Measurements from ENCODE around the gene BCL2L15.

BCL2L15 gene

GRCh38 chr1:113886417-113887401 is 672 bp downstream of the BCL2L15 start:
- H3K4me3 ChIP-seq (ENCODE audit: low read depth, low read length) = no peak overlapping the region
- ChIA-PET CTCF (interaction anchor here (0.6 to 0.7 kb wide), 2 partner anchors 1165 to 1920 kb away, joined by 3 read pairs; no protein-coding TSS in a partner anchor), POLR2A (no interaction called here)
- H3K36me3 ChIP-seq (ENCODE audit: control insufficient read depth in 2 of 2, insufficient read depth in 1 of 2, low read length in 2 of 2) = no peaks in the 10 kb centered on the region
- no peaks in the 10 kb centered on the region for H3K9me3 ChIP-seq (ENCODE audit: control insufficient read depth, insufficient read depth, low read depth, low read length)
- no peak overlapping the region for H3K27ac ChIP-seq (ENCODE audit: extremely low read depth, low read depth, low read length)
- no peaks in the 10 kb centered on the region for H3K4me1 ChIP-seq (ENCODE audit: control insufficient read depth, insufficient read depth, low read length)
- TF ChIP-seq ZNF529 (tag by site-specific recombination; IDR thresholded peaks at IDR 0.05; ENCODE audit: insufficient replicate concordance) = no peak
- no peak for TF ChIP-seq ZNF184 (tag by site-specific recombination; IDR thresholded peaks at IDR 0.05)

- Histone ChIP-seq H3K36me3 (ENCODE audit: control insufficient read depth in 2 of 2, insufficient read depth in 1 of 2, low read length in 2 of 2) (no peaks in the 10 kb centered on the region), H3K4me3 (ENCODE audit: low read depth, low read length) (no peak overlapping the region), H3K27ac (ENCODE audit: extremely low read depth, low read depth, low read length) (no peak overlapping the region), H3K9me3 (ENCODE audit: control insufficient read depth, insufficient read depth, low read depth, low read length) (no peaks in the 10 kb centered on the region), H3K4me1 (ENCODE audit: control insufficient read depth, insufficient read depth, low read length) (no peaks in the 10 kb centered on the region)
- ChIA-PET POLR2A (no interaction called here), CTCF (no interaction called here)
- TF ChIP-seq KLF16 (tag by site-specific recombination; IDR thresholded peaks at IDR 0.05) (no peak), ZNF10 (tag by site-specific recombination; IDR thresholded peaks at IDR 0.05) (no peak), ZNF426 (tag by site-specific recombination; IDR thresholded peaks at IDR 0.05) (no peak), FEZF1 (tag by site-specific recombination; IDR thresholded peaks at IDR 0.05) (no peak), ZNF707 (tag by site-specific recombination; IDR thresholded peaks at IDR 0.05) (no peak)
These were observed 5.7 kb downstream of the BCL2L15 start for GRCh38 chr1:113881661-113882060.

DNA sequence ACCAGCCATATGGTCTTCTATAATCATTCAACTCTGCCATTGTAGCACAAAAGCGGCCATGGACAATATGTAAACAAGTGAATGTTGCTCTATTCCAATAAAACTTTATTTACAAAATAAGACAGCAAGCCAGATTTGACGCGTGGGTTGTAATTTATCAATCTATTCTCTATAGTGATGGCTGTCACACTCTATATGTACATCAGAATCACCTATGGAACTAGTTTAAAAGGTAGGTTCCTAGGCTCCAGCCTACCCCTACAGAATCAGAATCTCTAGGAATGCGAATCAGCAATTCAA is 7.7 kb downstream of the BCL2L15 start:
- no peaks in the 10 kb centered on the region for H3K4me1 ChIP-seq (ENCODE audit: control insufficient read depth, insufficient read depth, low read length)
- H3K4me3 ChIP-seq (ENCODE audit: low read depth, low read length) = no peak overlapping the region
- ChIA-PET CTCF (no interaction called here), POLR2A (no interaction called here)
- no peak for TF ChIP-seq ZBTB20 (tag by site-specific recombination; IDR thresholded peaks at IDR 0.05)
- TF ChIP-seq KLF8 (tag by site-specific recombination; IDR thresholded peaks at IDR 0.05) = no peak
- TF ChIP-seq BCL6B (tag by site-specific recombination; IDR thresholded peaks at IDR 0.05) = no peak
- TF ChIP-seq KLF10 (tag by site-specific recombination; IDR thresholded peaks at IDR 0.05) = no peak
- no peak for TF ChIP-seq FEZF1 (tag by site-specific recombination; IDR thresholded peaks at IDR 0.05)
- no peak for TF ChIP-seq ZNF521 (tag by site-specific recombination; IDR thresholded peaks at IDR 0.05)
- no peak for TF ChIP-seq ZXDB (tag by site-specific recombination; IDR thresholded peaks at IDR 0.05)
- TF ChIP-seq ZNF426 (tag by site-specific recombination; IDR thresholded peaks at IDR 0.05) = no peak
- no peak for TF ChIP-seq ZNF768 (tag by site-specific recombination; IDR thresholded peaks at IDR 0.05)
- H3K36me3 ChIP-seq (ENCODE audit: control insufficient read depth in 2 of 2, insufficient read depth in 1 of 2, low read length in 2 of 2) = no peaks in the 10 kb centered on the region
- no peak overlapping the region for H3K27ac ChIP-seq (ENCODE audit: extremely low read depth, low read depth, low read length)
- H3K9me3 ChIP-seq (ENCODE audit: control insufficient read depth, insufficient read depth, low read depth, low read length) = no peaks in the 10 kb centered on the region

DNA sequence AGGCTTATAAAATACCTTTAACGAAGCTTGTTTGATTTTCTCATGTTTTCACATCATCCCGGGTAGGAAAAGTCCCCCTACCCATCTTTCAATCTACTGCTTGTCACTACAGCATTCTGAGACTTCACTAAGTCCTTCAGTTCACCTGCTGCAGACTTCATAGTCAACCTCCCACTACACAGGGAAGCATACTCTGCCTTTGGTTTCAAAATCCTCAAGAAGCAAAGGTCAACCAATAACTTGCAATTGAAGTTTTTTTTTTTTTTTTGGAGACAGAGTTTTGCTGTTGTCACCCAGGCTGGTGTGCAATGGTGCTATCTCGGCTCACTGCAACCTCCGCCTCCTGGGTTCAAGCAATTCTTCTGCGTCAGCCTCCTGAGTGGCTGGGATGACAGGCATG is 11.2 kb downstream of the BCL2L15 start:
- CTCF ChIA-PET = interaction anchor here (0.6 kb wide), 1 partner anchor 1205 kb away, joined by 4 read pairs; no protein-coding TSS in a partner anchor
- POLR2A ChIA-PET = no interaction called here

More for the DNA sequence above, 11.2 kb downstream of the BCL2L15 start:
- Histone ChIP-seq H3K4me1 (ENCODE audit: control insufficient read depth, insufficient read depth, low read length) (no peaks in the 10 kb centered on the region), H3K36me3 (ENCODE audit: control insufficient read depth in 2 of 2, insufficient read depth in 1 of 2, low read length in 2 of 2) (no peaks in the 10 kb centered on the region), H3K9me3 (ENCODE audit: control insufficient read depth, insufficient read depth, low read depth, low read length) (no peaks in the 10 kb centered on the region), H3K4me3 (ENCODE audit: low read depth, low read length) (no peak overlapping the region), H3K27ac (ENCODE audit: extremely low read depth, low read depth, low read length) (no peak overlapping the region)
- no peak for TF ChIP-seq ELK4 (IDR thresholded peaks at IDR 0.05; ENCODE audit: borderline replicate concordance, low read depth, low read length)
- TF ChIP-seq ZNF561 (tag by site-specific recombination; IDR thresholded peaks at IDR 0.05; ENCODE audit: borderline replicate concordance) = no peak
- no peak for TF ChIP-seq ZBTB48 (tag by site-specific recombination; IDR thresholded peaks at IDR 0.05)
- no peak for TF ChIP-seq ZNF626 (tag by site-specific recombination; IDR thresholded peaks at IDR 0.05)
- no peak for TF ChIP-seq OSR2 (tag by site-specific recombination; IDR thresholded peaks at IDR 0.05)
- no peak for TF ChIP-seq ZNF174 (tag by site-specific recombination; IDR thresholded peaks at IDR 0.05)
